RWPE1 (cell line): Measurements from ENCODE around the gene MPO.

Source experiments
- CTCF ChIA-PET: fragments of 350-600 bp; sonication (Branson Sonifier 250); formaldehyde crosslinking; extraction: SDS; loops from one replicate; lab custom pipeline; 2021; lab: Yijun Ruan, JAX
- POLR2A ChIA-PET: fragments of 400-600 bp; formaldehyde crosslinking; extraction: SDS; loops from one replicate; lab custom pipeline; 2020; ENCODE audit warnings: antibody characterized with exemption; ENCODE audit not compliant: low non-redundant PET; lab: Yijun Ruan, JAX
- DNase-seq: peaks from one replicate; pipeline ENCODE4 v3.0.0; 2012; ENCODE audit warnings: low spot score
- H3K27ac ChIP-seq: fragments of 450-650 bp; 2 replicates; pipeline ENCODE4 v1.5.1; 2017
- TF ChIP-seq, protein P1 (sequence below): fragments of 450-650 bp; conservative IDR thresholded peaks from 2 replicates; pipeline ENCODE4 v1.5.1; 2017; ENCODE audit warnings: low read depth, mild to moderate bottlenecking

MPO gene

DNA sequence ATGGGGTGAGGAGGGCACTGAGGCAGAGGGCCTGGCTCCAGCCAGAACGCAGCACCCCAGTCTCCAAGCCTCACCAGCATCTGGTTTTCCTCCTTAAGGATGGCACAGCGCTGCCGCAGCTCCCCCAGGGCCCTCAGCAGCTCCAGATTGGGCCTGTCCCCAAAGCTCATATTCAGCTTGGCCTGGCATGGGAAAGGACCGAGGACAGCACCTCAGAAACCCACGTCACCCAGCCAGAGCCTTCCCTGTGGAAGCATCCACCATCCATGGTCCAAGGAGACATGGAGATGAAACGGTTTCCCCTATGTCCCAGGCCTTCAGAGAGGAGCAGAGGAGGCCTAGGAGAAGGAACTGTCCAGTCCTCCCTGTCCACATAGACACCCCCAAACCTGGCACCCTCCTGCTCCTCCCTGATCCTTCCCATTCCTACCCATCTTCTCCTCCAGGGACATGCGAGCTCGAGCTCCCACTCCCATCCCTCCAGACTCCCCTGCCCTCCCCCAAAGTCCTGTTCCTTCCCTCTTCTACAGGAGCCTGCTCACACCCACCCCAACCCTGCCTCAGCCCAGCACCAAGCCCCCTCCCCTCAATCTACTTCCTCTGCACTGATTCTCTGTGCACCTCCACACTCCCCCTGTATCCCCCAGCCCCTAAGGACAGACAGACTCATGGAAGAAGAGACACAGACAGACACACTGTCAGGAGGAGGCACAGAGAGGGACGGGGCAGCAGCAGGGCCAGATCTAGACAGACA, 46.1 kb upstream of the MPO start:
- DNase-seq: no peak
- TF ChIP-seq, protein P1, sequence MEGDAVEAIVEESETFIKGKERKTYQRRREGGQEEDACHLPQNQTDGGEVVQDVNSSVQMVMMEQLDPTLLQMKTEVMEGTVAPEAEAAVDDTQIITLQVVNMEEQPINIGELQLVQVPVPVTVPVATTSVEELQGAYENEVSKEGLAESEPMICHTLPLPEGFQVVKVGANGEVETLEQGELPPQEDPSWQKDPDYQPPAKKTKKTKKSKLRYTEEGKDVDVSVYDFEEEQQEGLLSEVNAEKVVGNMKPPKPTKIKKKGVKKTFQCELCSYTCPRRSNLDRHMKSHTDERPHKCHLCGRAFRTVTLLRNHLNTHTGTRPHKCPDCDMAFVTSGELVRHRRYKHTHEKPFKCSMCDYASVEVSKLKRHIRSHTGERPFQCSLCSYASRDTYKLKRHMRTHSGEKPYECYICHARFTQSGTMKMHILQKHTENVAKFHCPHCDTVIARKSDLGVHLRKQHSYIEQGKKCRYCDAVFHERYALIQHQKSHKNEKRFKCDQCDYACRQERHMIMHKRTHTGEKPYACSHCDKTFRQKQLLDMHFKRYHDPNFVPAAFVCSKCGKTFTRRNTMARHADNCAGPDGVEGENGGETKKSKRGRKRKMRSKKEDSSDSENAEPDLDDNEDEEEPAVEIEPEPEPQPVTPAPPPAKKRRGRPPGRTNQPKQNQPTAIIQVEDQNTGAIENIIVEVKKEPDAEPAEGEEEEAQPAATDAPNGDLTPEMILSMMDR: no peak
- H3K27ac ChIP-seq: no peak overlapping the region
- ChIA-PET POLR2A (no interaction called here), CTCF (interaction anchor here (0.6 to 2.4 kb wide), 2 partner anchors 9 to 23 kb away, joined by 3 to 14 read pairs; no protein-coding TSS in a partner anchor)

DNA sequence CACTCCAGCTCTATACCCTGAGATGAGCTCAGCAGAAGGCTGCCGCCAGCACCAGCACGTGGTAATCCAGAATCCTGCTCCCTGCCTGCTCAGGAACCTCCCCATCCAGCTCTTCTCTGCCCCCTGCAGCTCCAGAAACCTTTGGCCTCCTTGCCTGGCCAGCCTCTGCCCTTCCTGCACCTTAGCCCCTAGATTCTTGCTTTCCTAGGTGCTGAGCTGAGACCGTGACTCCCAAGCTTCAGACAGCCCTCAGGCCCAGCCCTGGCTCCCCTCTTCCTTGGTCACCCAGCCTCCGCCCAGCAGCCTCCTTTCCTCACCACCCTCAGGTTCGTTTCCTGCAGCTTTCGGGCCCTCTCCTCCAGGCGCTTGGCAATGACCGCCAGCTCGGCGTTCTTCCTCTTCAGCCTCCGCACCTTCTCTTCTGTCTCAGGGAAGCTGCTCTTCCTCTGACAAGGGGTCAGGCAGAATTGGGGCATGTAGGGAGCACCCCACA, 45.3 kb upstream of the MPO start:
- POLR2A ChIA-PET: no interaction called here
- CTCF ChIA-PET: interaction anchor here (0.6 to 1.5 kb wide), 4 partner anchors 9 to 92 kb away, joined by 3 to 5 read pairs (median 4); partner anchors contain the start of gene RNF43
- DNase-seq: no peak
- TF ChIP-seq, protein P1: no peak
- H3K27ac ChIP-seq: no peak overlapping the region

DNA sequence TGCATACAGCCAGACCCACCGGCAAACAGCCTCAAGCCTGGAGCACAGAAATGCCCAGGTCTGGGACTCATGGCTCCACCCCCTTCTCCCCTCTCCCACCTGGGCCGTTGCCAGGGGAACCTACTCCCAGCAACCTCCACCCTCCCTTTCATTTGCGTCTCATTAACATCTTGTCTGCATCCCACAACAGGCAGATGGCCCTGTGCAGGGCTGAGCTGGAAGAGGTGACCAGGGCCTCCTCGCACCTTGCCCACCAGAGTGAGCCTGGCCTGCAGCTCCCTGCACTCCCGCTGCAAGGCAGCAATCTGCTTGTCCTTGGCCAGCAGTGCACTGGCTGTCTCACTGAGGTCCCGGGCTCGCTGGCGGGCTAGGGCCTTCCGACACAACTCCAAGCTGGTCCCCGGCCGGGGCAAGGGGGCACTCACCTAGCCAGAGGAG, 44.6 kb upstream of the MPO start:
- POLR2A ChIA-PET: no interaction called here
- CTCF ChIA-PET: interaction anchor here (0.6 to 1.5 kb wide), 3 partner anchors 8 to 92 kb away, joined by 4 to 5 read pairs (median 4); partner anchors contain the start of gene RNF43
- no peak for DNase-seq
- TF ChIP-seq, protein P1: no peak
- no peak overlapping the region for H3K27ac ChIP-seq

DNA sequence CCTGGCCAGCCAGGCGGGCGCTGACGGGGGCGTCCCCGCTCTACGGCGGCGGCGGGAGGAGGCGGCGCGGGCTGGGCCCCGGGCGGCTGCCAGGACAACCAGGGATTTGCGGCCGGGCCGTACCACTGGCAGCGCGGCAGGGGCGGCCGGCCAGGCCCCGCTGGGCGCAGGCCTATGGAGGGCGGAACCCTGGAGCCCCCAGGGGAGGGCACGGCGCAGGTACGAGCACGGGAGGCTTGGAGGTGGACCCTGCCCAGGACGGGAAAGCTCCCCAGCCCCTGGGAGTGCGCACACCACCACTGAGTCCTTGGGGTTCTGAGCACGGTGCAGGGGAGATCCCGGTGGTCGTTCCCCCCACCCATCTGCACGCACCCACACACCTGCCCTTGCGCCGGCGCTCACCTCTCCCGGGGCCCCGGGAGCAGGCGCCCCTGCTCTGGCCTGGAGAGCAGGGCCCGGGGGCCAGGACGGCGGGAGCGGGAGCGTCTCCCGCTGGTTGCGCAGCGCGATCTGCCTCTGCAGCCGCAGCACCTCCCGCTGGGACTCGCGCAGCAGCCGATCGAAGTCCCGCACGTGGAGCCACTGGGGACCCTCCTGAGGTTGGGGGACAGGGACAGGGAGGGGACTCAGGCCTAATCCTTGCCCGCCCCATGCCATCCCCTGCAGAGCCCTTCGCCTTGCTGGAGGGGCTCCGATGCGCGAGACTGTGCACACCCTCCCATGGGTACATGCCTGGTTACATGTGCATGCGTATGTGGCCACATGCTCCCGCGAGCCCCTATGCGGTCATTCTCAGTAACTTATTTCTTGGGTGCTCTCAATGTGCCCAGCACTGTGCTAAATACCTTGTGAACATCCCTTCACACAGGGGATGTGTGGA, 43.9 kb upstream of the MPO start:
- CTCF ChIA-PET: interaction anchor here (0.6 to 1.5 kb wide), 2 partner anchors 93 to 122 kb away, joined by 3 to 5 read pairs; partner anchors contain the start of gene RNF43
- TF ChIP-seq, protein P1: no peak
- no peak overlapping the region for H3K27ac ChIP-seq
- no peak for DNase-seq
- POLR2A ChIA-PET: no interaction called here

DNA sequence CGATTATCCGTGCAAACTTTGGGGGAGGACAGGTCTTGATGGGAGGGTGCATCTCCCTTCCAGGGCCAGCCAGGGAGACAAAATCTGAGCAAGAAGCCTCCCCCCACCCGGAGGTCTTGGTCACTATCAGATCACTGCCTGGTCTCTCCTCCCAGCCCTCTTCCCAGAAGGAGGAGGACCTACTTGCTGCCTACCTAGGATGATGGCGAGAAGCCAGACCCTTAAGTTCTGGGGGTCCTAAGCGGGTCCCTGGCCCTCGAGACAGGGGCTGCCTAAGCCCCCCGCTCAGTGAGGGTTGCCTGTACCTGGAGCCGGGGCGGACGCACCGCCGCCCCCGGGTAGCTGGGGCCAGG, 43.3 kb upstream of the MPO start:
- H3K27ac ChIP-seq: no peak overlapping the region
- CTCF ChIA-PET: interaction anchor here (0.6 kb wide), 2 partner anchors 123 to 135 kb away, joined by 3 read pairs; no protein-coding TSS in a partner anchor
- POLR2A ChIA-PET: no interaction called here

More for the DNA sequence above, 43.3 kb upstream of the MPO start:
- no peak for DNase-seq
- TF ChIP-seq, protein P1: no peak
